ENCODE data around the gene MINDY1.

- no peak for TF ChIP-seq CTCF (IDR thresholded peaks at IDR 0.05; ENCODE audit: low read depth, low read length, poor library complexity, severe bottlenecking)
- TF ChIP-seq EZH2phosphoT487 (IDR thresholded peaks at IDR 0.05; ENCODE audit: borderline replicate concordance, low read length) = no peak
Measured at GRCh38 chr1:150976401-150976821, 30.3 kb downstream of the MINDY1 start.

All from DOHH2 (cell line).